IMR-90 (cell line): Measurements from ENCODE around the gene GLE1. TPM values are rescaled to one million over a fixed set of nuclear protein-coding genes. Genes with fewer than 3 reads are reported as not detected.

ENCODE experiments used
- CTCF ChIP-seq: conservative IDR thresholded peaks from 2 replicates; pipeline ENCODE4 v1.5.1; 2012; ENCODE audit warnings: mild to moderate bottlenecking, low read depth, low read length, improper control_type of control experiment
- MAFK ChIP-seq: IDR thresholded peaks from 2 replicates; pipeline ENCODE4 v1.6.1; 2012; ENCODE audit warnings: low read depth, low read length, improper control_type of control experiment
- RFX5 ChIP-seq: IDR thresholded peaks from 2 replicates; pipeline ENCODE4 v1.8.0; 2012; ENCODE audit warnings: low read depth, mild to moderate bottlenecking, low read length, moderate library complexity
- polyA plus RNA-seq, 3 experiments: library from polyadenylated mRNA; depleted of rRNA; stranded (reverse); fragments of >200 nt; gene quantifications; 2 replicates each; pipeline ENCODE4 v1.2.3, GENCODE V29; 2012; ENCODE audit warnings: low replicate concordance in 1 of 3
- total RNA-seq: library from RNA; depleted of rRNA; stranded (reverse); fragments of >200 nt; gene quantifications from 2 replicates; pipeline ENCODE4 v1.2.3, GENCODE V29; 2012

The GLE1 gene
- total and polyA plus RNA-seq, 2 of the 4 experiments (the other 2 are of a cell fraction): 14.3 to 39.4 TPM

- TF ChIP-seq CTCF: no peak
- no peak for TF ChIP-seq RFX5
- no peak for TF ChIP-seq MAFK
These were observed at the start of gene GLE1 (continued) for GRCh38 chr9:128504485-128505413.
